Fibroblast of peridontal ligament (primary cell): ENCODE data around the gene CDH18.

ENCODE experiments used
- DNase-seq: peaks from one replicate; pipeline ENCODE4 v3.0.0-alpha.2; 2010; ENCODE audit errors: extremely low read depth

Gene CDH18

GRCh38 chr5:19987612-19988361 lies at the start of gene CDH18:
CDH18 (minus strand) TSS chr5:19988200; CDS start chr5:19838986, 149,214 bp downstream.
- DNase-seq: peak; percentile 35

GRCh38 chr5:20034717-20035116 lies 46.7 kb upstream of the CDH18 start:
- DNase-seq: no peak

GRCh38 chr5:20033881-20034280 lies 45.9 kb upstream of the CDH18 start:
- no peak for DNase-seq

- DNase-seq: no peak
These were observed 44.9 kb upstream of the CDH18 start for GRCh38 chr5:20032896-20033295.

- no peak for DNase-seq
These were observed 42.1 kb upstream of the CDH18 start for GRCh38 chr5:20030125-20030524.

GRCh38 chr5:20029266-20029665 lies 41.3 kb upstream of the CDH18 start:
- peak; percentile 6 for DNase-seq

- DNase-seq: peak; percentile 5
These were observed 40.5 kb upstream of the CDH18 start for GRCh38 chr5:20028506-20028905.

- DNase-seq: no peak
These were observed 35.7 kb upstream of the CDH18 start for GRCh38 chr5:20023686-20024180.

- DNase-seq: no peak
These were observed 32.2 kb upstream of the CDH18 start for GRCh38 chr5:20020247-20020646.

- DNase-seq: no peak
These were observed 29.0 kb upstream of the CDH18 start for GRCh38 chr5:20017021-20017420.

GRCh38 chr5:20000416-20000815 lies 12.4 kb upstream of the CDH18 start:
- DNase-seq: no peak

- no peak for DNase-seq
These were observed 457 bp upstream of the CDH18 start for GRCh38 chr5:19988457-19988856.

GRCh38 chr5:19986806-19987205 lies 1.2 kb downstream of the CDH18 start:
- DNase-seq: no peak

- DNase-seq: peak; percentile 27
These were observed 1.9 kb downstream of the CDH18 start for GRCh38 chr5:19986031-19986619.

GRCh38 chr5:19978476-19978875 lies 9.5 kb downstream of the CDH18 start:
- DNase-seq: no peak

- DNase-seq: no peak
These were observed 10.9 kb downstream of the CDH18 start for GRCh38 chr5:19977099-19977498.

- no peak for DNase-seq
These were observed 12.2 kb downstream of the CDH18 start for GRCh38 chr5:19975795-19976194.

- no peak for DNase-seq
These were observed 27.5 kb downstream of the CDH18 start for GRCh38 chr5:19960451-19960850.

- DNase-seq: no peak
These were observed 28.1 kb downstream of the CDH18 start for GRCh38 chr5:19959830-19960384.

GRCh38 chr5:19950897-19951296 lies 37.1 kb downstream of the CDH18 start:
- DNase-seq: no peak

GRCh38 chr5:19940192-19940591 lies 47.8 kb downstream of the CDH18 start:
- DNase-seq: no peak

- DNase-seq: no peak
These were observed 57.5 kb downstream of the CDH18 start for GRCh38 chr5:19930451-19930850.
